ENCODE data around the gene CRIP3.

Gene CRIP3

GRCh38 chr6:43277643-43278523, 30.7 kb downstream of the CRIP3 start:
- no peak for DNase-seq (ENCODE audit: low read depth in 2 of 2)
- H3K4me3 ChIP-seq (replicated peaks in 1 of 2; ENCODE audit: low read depth in 2 of 2, low read length in 2 of 2) = no peak overlapping the region
- TF ChIP-seq CTCF (IDR thresholded peaks at IDR 0.05; ENCODE audit: low read depth, low read length) = no peak

- TF ChIP-seq CTCF (IDR thresholded peaks at IDR 0.05; ENCODE audit: low read depth, low read length) = no peak
- no peak for DNase-seq (ENCODE audit: low read depth in 2 of 2)
- no peak overlapping the region for H3K4me3 ChIP-seq (replicated peaks in 1 of 2; ENCODE audit: low read depth in 2 of 2, low read length in 2 of 2)
These were observed 31.4 kb downstream of the CRIP3 start for GRCh38 chr6:43277306-43277642.

- TF ChIP-seq CTCF (IDR thresholded peaks at IDR 0.05; ENCODE audit: low read depth, low read length) = no peak
- H3K4me3 ChIP-seq (replicated peaks in 1 of 2; ENCODE audit: low read depth in 2 of 2, low read length in 2 of 2) = no peak overlapping the region
- no peak for DNase-seq (ENCODE audit: low read depth in 2 of 2)
These were observed 31.9 kb downstream of the CRIP3 start for GRCh38 chr6:43276577-43277305.

- TF ChIP-seq CTCF (IDR thresholded peaks at IDR 0.05; ENCODE audit: low read depth, low read length) = no peak
- DNase-seq (ENCODE audit: low read depth in 2 of 2) = no peak
- H3K4me3 ChIP-seq (replicated peaks in 1 of 2; ENCODE audit: low read depth in 2 of 2, low read length in 2 of 2) = no peak overlapping the region
These were observed 32.6 kb downstream of the CRIP3 start for GRCh38 chr6:43275801-43276576.

- peak overlapping the region in 1 of 2 donors; percentile 23 for H3K4me3 ChIP-seq (replicated peaks in 1 of 2; ENCODE audit: low read depth in 2 of 2, low read length in 2 of 2)
- DNase-seq (ENCODE audit: low read depth in 2 of 2) = no peak
These were observed 33.6 kb downstream of the CRIP3 start for GRCh38 chr6:43274916-43275597.

More at GRCh38 chr6:43274916-43275597, 33.6 kb downstream of the CRIP3 start:
- TF ChIP-seq CTCF (IDR thresholded peaks at IDR 0.05; ENCODE audit: low read depth, low read length) = no peak
